Measurements from ENCODE around the gene TMEM164.

DNA sequence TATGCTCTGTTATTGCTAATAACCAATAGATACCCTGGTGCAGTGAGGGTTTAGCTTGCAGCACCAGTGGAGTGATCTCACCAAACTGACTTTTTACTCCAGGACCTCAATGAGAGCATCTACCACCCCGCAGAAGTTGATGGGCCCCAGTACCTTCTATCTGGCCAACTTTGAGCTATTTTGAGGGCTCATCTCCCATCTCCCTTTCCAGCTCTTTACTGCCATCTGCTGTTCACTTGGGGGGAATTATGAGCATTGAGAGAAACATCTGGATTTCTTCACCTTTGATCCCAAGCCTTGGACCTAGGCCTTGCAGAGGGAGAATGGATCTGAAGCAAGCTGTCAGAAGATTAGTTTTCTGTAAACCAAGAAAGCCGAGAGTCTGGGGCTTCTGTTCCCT is 143.6 kb downstream of the TMEM164 start:
- TF ChIP-seq POLR2AphosphoS5 (IDR thresholded peaks at IDR 0.05; ENCODE audit: low read depth, low read length) (no peak), REST (IDR thresholded peaks at IDR 0.05; ENCODE audit: insufficient read depth in 1 of 2, low read depth in 2 of 2, low read length in 2 of 2) (no peak), SIN3A (IDR thresholded peaks at IDR 0.05; ENCODE audit: borderline replicate concordance, insufficient read depth, low read length) (no peak)

Measured in PFSK-1 (cell line).